BJ (cell line): Measurements from ENCODE around the gene PRAME. TPM values are rescaled to one million over a fixed set of nuclear protein-coding genes. Genes with fewer than 3 reads are reported as not detected.
"Not testable (repeated sequence)": the region's sequence is repeated elsewhere in the genome, so short reads cannot be mapped to it uniquely, and the experiment has no call there.

Experiments used
- CTCF ChIA-PET: fragments of 350-600 bp; formaldehyde crosslinking; extraction: SDS; loops from one replicate; lab custom pipeline; 2021; ENCODE audit warnings: antibody characterized with exemption, inconsistent platforms; lab: Yijun Ruan, JAX
- POLR2A ChIA-PET: fragments of 300-600 bp; sonication (Branson Sonifier 250); formaldehyde crosslinking; extraction: SDS; loops from one replicate; lab custom pipeline; 2021; ENCODE audit warnings: antibody characterized with exemption; lab: Charles Lee
- DNase-seq: peaks from one replicate; pipeline ENCODE4 v3.0.0-alpha.2; 2011; ENCODE audit warnings: low read depth
- H3K27me3 ChIP-seq: 2 replicates; pipeline ENCODE4 v1.6.0; 2011; ENCODE audit warnings: low read length; ENCODE audit not compliant: control insufficient read depth, insufficient read depth
- H3K36me3 ChIP-seq: 2 replicates; pipeline ENCODE4 v1.5.1; 2011; ENCODE audit warnings: low read length; ENCODE audit not compliant: control insufficient read depth, insufficient read depth
- H3K4me3 ChIP-seq: 2 replicates; pipeline ENCODE4 v1.5.1; 2011; ENCODE audit warnings: low read depth, mild to moderate bottlenecking, control low read depth, low read length
- CTCF ChIP-seq: IDR thresholded peaks from 2 replicates; pipeline ENCODE4 v1.5.1; 2011; ENCODE audit warnings: low read depth, mild to moderate bottlenecking, control low read depth, inconsistent platforms, low read length, moderate library complexity; ENCODE audit not compliant: insufficient read depth
- polyA plus RNA-seq: library from polyadenylated mRNA; depleted of rRNA; stranded (reverse); fragments of >200 nt; gene quantifications from 2 replicates; pipeline ENCODE4 v1.2.3, GENCODE V29; 2011

Gene PRAME
- polyA plus RNA-seq, 1 experiment, result 0.15 TPM

- CTCF ChIA-PET, result interaction anchor here (1.3 kb wide), 1 partner anchor 10 kb away, joined by 3 read pairs; no protein-coding TSS in a partner anchor
- no peak for TF ChIP-seq CTCF
- no peak for DNase-seq
- Histone ChIP-seq H3K27me3 (no peaks in the 10 kb centered on the region; the same call in 1 of the 2 replicates), H3K4me3 (no peak overlapping the region), H3K36me3 (no peaks in the 10 kb centered on the region)
- POLR2A ChIA-PET, result no interaction called here
These were observed 43.2 kb downstream of the PRAME start for GRCh38 chr22:22515890-22516289.

DNA sequence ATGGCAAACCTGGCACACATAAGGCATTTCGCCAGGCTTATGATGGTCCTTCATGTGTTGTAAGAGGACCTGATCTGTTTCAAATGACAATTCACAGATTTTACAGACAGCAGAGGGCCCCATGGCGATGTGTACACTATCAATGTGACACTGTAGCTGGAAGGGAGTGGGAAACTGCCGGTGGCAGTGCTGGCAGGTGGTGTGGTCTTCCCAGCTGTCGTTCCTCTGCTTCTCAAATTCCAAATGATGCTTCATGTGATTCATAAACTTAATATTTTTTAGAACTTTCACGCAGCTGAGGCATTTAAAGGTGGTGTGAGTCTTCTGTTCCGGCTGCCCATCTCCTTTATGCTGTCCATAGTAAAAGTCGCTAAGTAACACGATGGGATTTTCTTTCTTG, 44.6 kb downstream of the PRAME start:
- H3K4me3 ChIP-seq, DNase-seq, H3K36me3 ChIP-seq, POLR2A ChIA-PET, H3K27me3 ChIP-seq, CTCF ChIA-PET: not testable (repeated sequence)

DNA sequence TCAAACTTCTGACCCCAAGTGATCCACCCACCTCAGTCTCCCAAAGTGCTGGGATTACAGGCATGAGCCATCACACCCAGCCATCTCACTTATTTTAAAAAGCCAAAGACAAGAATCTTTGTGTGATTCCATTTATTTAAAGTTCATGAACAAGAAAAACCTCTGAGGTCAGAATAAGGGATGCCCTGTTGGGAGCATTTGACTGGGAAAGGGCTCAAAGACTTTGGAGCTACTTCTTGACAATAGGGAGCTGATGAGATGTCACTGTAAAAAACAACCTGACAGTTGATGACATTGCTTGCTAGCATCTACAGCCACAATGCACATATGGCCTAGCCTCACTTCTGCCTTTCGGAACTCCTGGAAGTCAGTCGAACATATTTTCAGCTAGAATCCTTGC, 45.4 kb downstream of the PRAME start:
- ChIA-PET CTCF (no interaction called here), POLR2A (no interaction called here)
- Histone ChIP-seq H3K4me3 (no peak overlapping the region), H3K36me3 (no peaks in the 10 kb centered on the region), H3K27me3 (no peaks in the 10 kb centered on the region; the same call in 1 of the 2 replicates)
- no peak for TF ChIP-seq CTCF
- no peak for DNase-seq

DNA sequence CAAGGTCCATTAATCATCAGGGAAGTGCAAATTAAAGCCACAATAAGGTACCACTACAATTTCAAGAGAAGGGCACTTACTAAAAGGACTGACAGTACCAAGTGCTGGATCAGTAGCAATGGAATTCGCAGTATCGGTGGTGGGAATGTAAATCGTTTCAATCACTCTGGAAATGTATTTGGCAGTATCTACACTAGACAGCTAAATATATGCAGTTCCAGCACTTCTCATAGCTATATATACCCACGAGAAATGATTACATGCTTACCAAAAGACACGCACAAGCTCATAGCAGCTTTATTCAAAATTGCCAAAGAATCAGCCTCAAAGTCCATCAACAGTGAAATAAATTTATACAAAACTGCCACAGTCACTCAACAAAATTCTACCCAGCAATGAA, 46.1 kb downstream of the PRAME start:
- Histone ChIP-seq H3K27me3 (no peaks in the 10 kb centered on the region; the same call in 1 of the 2 replicates), H3K4me3 (no peak overlapping the region), H3K36me3 (no peaks in the 10 kb centered on the region)
- ChIA-PET POLR2A (no interaction called here), CTCF (no interaction called here)
- no peak for TF ChIP-seq CTCF
- DNase-seq, result no peak

- H3K36me3 ChIP-seq, CTCF ChIA-PET, H3K27me3 ChIP-seq, POLR2A ChIA-PET, DNase-seq, H3K4me3 ChIP-seq: not testable (repeated sequence)
These were observed 48.2 kb downstream of the PRAME start for GRCh38 chr22:22510833-22511232.

DNA sequence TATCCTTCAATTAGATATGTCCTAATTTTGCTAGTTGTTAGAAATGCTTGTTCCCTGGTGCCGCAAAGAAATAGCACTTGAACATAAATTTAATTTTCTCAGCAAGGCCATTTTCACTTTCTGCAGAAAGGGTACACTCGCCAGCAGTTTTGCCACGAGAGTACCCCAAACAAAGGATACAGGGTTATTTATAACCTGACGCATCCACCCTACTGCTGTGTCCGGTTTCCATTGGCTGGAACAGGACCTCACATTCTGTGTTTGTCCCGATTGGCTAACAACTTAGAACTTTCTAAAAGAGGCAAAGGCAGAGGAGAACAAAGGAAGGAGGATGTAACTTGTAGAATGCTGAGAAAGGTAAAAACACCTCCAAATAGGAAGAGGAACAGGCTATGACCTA, 49.2 kb downstream of the PRAME start:
- CTCF ChIA-PET, result interaction anchor here (1.8 to 2.3 kb wide), 2 partner anchors 9 to 11 kb away, joined by 5 to 6 read pairs; no protein-coding TSS in a partner anchor
- POLR2A ChIA-PET, H3K36me3 ChIP-seq, H3K4me3 ChIP-seq, H3K27me3 ChIP-seq, DNase-seq: not testable (repeated sequence)
